Head of caudate nucleus (tissue), 42 donors: ENCODE data around the gene CASZ1.

ENCODE experiments used
- DNase-seq, 42 donors: peaks; one replicate each; pipeline versions ENCODE4 v3.0.0 to v3.0.0-alpha.2; 2020 to 2021; ENCODE audit warnings: mixed read lengths in 7 of 42
- intact Hi-C: fragments of 100-400 bp; cut with DNase I; formaldehyde crosslinking; loops from one replicate; pipeline ENCODE4 v1.15.0; 2022

Gene CASZ1

DNA sequence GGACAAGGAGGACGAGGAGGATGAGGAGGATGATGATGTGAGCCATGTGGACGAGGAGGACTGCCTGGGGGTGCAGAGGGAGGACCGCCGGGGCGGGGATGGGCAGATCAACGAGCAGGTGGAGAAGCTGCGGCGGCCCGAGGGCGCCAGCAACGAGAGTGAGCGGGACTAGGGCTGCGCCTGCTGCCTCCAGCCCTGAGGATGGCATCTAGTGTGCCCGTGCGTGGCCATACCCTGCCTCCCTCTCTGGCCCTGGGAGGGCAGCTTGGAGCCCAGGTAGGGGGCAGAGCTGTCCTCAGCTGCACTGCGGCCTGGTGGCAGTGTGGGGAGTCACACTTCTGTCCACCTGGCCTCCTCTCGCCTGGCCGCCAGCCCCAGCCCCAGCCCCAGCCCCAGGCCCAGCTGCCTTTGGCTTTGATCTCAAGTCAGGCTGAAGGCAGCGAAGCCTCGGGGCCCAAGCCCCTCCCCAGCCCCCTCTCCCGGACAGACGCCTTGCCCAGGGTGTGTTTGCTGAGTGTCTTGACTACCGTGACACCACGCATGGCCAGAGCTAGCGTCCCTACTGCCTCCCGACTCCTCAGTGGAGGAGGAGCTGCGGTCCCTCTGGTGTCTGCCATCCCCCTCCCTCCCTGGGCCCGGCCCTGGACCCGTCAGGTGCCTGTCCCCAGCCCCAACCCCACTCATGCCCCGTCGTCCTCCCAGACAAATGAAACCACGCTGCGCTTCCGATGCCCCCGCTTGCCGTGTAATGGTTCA is 166.5 kb downstream of the CASZ1 start:
- no peak for DNase-seq
- intact Hi-C loops = no loop called here

DNA sequence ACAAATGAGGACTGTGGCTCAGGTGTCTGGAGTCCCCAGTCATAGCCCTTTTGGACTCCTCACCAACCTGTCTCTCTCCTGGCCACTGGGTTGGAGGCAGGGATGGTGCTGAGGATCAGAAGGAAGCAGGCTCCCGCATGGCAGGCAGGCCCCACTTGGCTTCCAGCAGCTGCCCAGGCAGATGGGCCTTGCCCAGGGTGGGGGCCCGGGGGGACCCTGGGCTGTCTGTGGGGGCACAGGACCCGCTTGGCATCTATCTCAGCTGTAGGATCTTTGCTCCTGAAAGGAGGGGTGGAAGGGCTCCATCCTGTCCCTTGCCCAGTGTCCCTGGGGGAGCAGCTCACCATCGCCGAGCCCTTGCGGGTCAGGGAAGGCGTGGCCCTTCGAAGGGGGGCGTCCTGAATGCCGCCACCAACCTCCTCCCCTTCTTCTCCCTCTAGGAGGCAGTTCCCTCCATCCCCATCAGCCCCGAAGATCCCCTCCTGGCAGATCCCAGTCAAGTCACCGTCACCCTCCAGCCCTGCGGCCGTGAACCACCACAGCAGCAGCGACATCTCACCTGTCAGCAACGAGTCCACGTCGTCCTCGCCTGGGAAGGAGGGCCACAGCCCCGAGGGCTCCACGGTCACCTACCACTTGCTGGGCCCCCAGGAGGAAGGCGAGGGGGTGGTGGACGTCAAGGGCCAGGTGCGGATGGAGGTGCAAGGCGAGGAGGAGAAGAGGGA is 167.2 kb downstream of the CASZ1 start:
- intact Hi-C loops = no loop called here
- no peak for DNase-seq

DNA sequence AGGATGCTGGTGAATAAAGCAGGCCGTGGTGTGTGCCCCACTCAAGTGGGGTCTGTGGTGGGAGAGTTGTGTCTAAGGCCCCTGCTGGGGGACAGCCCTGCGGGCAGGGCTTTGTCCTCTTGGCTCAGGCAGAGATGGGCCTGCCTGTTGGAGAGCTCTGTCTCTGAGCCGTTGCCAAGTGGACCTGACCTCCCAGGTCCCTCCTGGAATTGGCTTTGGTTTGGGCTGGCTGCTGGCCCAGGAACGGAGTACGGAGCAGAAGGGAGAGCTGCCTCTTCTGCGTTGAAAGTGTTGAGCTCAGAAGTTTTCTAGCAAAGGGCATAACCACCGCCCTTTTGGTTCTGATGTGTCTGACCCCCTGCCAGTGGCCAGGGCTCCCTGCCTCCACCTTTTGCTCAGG is 167.8 kb downstream of the CASZ1 start:
- peak in 1 of 42 donors; percentile 15 for DNase-seq
- intact Hi-C loops = no loop called here

DNA sequence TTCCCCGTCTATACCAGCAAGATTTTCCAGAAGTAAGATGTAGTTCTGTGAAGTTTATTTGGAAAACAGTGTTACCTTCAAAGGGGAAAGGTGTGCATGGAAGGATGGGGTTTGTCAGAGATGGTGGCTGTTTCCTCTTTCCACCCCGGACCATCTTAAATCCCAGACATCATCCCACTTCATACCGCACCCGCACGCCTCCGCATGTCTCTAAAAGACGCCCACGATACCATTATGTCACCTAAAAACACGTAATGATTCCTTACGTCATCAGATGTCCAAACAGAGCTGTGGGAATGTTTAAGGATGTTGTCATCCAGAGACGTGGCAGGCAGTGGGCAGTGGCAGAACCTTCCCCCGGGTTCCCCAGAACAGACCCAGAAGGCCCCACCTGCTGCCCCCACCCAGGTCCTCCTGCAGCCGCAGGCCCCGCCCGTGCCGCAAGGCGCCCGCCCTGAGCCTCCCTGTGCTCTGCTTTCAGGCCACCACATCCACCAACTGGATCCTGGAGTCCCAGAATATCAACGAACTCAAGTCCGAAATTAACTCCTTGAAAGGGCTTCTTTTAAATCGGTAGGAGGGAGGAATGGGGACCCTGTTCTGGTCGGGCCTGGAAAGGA is 169.5 kb downstream of the CASZ1 start:
- no peak for DNase-seq
- intact Hi-C loops = no loop called here

DNA sequence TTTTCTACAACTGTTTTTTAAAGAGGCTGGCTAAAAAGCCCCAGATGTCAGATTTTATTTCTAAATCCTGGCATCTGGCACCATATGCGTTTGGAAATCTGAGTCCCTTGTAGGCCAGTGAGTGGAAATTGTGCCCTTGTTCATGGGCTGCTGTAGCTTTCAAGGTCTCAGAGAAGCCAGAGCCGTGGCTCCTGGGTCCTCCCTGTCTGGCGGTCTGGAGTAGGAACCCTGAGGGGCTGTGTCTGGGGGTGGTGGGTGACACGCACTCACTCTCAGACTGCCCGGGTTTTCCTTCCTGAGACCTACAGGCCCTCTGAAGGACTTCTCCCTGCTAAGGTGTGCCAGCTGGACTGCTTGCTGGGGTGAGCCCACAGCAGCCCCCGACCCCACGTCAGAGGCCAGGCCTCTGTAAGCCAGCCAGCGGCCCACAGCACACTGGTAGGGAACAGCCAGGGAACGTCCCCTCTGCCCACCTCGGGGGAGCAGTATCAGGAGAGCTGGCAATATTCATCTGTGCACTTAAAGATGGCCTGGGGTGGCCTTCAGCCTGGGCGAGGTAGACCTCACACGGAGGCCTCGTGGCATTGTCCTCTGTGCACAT is 170.2 kb downstream of the CASZ1 start:
- no peak for DNase-seq
- intact Hi-C loops = no loop called here

DNA sequence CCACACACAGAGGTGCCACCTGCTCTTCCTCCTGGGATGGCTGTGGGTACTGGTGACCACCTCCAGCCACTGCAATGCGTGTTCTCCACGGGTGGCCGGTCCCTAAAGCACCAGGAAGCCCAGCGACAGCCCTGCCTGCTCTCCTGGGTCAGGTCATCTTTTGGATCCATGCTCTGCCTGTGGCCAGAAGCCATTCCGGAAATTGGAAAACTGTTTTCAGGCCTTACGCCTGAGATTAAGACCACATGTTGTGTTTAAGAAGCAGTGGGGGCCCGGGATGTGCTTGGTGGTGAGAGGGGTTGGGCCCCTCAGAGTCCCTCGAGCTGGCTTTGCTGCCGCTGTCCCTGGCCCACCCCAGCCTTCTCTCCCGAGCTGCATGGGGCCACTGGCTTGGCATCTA is 170.9 kb downstream of the CASZ1 start:
- intact Hi-C loops = no loop called here
- DNase-seq = no peak

DNA sequence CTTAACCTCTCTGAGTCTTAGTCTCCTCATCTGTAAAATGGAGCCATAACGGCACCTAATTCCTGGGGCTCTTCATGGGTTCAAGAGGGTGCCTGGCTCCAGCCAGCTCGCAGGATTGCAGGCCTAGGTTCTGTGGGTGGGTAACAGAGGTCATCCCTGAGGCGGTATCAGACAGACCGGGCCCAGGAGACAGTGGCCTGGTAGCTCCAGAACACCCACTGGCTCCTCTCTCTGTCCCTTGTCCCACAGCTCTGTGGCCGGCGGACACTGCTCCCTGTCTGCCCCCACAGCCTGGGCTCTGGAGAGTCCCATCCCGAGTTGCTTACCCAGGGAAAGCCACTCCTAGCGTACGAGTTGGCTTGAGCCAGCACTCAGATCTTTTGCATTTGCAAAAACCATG is 171.4 kb downstream of the CASZ1 start:
- DNase-seq = no peak

DNA sequence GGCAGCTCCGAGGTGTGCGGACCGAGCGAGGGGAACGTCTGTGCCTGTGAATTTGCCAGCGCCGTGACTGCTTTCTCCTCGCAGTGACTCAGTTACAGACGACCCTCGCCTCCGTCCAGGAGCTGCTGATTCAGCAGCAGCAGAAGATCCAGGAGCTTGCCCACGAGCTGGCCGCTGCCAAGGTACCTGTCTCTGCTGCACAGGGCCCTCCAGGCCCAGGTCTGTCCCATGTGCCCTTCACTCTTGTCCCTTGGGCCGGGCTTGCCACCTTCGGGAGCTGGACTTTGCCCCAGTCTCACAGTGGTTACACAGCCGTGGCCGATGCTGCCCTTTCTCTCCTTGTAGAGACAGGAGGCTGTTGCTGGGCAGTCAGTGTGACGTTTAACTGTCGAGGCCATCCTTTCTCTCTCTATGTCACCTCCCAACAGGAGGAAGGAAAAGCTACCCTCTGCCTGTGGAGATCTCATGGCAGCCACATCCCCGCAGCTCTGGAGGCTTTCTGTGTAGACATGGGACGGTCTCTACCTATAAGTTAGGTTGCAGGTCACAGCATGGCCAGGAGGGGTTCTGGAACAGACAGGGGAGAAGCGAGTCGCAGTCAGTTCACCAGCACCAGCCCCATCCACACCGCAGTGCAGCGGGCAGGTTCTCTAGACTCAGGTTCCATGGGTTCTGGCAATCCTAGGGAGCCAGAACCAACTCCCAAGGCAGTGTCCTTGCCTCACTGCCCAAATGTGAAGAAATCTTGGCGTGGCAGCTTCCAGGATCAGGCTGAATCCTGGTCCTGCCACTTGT is 172.0 kb downstream of the CASZ1 start:
- DNase-seq = no peak
- intact Hi-C loops = no loop called here

More for the DNA sequence above, 171.4 kb downstream of the CASZ1 start:
- intact Hi-C loops = no loop called here

DNA sequence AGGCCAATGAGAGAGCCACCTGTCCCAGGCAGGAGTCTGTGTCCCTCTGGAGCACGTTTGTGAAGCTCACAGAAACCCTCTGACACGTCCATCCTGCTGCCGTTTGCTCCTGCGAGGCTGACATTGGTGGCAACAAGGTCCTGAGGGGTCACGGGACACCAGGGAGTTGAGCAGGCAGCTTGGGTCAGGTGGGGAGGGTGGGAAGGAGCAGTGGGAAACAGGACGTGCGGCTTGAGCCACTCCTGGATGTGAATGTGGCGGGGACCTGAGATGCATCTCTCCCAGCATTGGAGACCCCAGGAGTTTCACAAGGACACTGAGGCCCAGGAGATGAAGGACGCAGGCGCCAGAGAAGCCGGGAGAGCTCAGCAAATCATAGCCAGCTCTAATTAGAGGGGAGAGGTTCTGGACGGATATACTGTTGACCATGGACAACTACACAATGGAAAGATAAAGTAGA is 172.7 kb downstream of the CASZ1 start:
- intact Hi-C loops = no loop called here
- no peak for DNase-seq

DNA sequence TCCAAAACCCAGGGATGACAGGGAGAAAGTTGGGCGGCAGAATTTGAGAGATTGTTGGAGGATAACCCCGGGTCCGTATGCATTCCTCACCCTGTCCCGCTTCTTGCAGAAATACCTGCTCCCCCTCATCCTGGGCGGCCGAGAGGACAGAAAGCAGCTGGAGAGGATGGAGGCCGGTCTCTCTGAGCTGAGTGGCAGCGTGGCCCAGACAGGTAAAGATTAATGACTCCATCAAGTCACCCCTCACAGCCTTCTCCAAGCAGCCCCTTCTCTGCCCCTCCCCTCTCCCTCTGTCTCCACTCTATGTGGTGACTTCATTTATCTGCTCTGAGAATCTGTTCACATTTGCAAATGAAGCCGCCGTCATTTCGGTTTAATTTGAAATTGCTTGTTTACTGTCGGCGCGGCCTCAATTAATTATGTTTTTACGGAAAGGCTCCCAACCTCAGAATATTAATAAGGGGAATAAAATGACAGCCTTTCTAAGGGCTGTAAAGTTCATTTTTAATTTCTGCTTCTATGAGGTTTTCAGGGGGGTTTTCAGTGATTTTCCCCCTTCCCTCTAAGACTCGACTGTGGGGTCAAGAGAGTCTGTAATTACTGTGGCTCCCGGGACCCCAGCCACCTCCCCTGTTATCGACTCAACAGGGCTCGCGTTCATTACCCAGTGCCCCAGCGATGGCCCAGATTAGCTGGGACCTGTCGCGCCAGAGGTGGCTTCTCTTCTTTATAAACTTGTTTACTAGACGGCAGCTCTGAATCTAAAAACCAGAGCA is 173.3 kb downstream of the CASZ1 start:
- intact Hi-C loops = no loop called here
- DNase-seq = no peak

DNA sequence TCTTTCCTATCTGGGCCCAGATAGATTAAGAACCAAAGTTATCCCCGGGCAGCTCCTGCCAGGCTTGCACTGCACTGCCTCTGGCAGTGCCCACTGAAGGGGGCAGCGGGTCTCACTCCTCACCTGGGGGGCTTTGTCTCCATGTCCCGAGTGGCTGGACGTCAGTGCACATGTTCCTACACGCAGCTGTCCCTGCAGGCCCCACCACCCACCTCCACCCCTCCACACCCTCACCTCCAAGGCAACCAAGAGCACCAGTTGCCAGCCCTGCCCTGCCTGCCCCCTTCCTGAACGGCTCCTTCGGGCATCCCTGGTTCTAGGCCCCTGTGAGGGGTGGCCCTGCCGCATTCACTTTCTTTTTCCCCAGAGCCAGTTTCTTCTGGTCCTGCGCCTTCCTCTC is 174.5 kb downstream of the CASZ1 start:
- DNase-seq = no peak
- intact Hi-C loops = no loop called here

DNA sequence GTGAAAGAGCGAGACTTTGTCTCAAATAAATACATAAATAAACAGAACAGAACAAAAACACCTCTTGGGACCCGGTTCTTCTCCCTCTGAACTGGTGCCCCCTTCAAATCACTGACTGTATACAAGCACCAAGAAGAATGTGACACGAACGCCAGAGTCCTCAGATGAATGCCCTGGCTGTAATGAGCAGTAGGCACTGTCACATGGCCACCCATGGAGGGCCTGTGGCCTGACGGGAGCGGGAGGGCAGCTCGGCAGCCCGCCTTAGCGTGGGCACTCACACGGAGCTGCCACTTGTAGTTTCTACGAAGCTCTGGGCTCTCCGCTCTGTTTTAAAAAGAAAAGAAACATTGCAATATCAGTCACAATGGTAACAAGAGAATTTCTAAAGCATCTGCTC is 175.7 kb downstream of the CASZ1 start:
- intact Hi-C loops = no loop called here
- DNase-seq = peak in 17 of 42 donors; percentile 15 to 64 (median 41)

DNA sequence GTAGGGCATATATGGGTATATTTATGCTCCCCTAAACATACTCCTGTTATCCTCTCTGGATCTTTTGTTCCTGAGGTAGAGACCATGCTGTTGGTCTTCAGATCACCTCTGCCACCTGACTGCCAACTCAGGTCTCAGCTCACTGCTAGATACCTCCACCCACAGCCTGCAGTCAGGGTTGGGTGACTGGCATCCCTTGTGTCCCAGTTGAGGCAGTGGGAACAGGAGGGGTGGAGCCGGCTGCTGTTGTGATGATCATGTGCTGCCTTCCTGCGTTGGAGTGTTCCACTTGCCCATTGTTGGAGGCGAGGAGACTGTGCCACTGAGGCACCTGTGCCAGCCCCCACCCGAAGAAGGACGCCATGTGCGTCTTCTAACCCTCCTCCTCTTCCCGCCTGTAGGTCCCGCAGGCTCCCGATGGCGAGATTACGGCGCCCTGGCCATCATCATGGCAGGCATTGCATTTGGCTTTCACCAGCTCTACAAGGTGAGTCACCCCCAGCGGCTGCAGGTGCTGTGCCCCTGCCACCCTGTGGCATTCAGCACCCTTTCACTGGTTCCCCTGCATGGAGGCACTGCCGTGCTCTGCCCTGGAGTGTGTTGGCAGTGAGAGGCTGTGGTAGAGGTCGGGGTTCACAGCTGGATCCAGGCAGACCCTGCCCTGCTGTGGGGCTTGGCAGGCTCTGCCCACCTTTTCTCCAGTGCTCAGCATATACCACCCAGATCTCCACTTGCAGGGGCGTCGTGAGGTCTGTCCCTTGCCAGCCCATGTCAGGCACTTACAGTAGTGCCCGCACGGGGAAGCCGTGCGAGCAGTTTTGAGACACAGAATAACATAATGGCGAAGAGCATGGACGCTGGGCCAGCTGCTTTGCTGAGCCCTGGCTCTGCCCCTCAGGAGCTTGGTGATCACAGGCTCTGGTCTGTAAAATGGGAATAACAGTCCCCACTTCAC is 178.2 kb downstream of the CASZ1 start:
- intact Hi-C loops = no loop called here
- peak in 15 of 42 donors; percentile 20 to 56 (median 35) for DNase-seq

DNA sequence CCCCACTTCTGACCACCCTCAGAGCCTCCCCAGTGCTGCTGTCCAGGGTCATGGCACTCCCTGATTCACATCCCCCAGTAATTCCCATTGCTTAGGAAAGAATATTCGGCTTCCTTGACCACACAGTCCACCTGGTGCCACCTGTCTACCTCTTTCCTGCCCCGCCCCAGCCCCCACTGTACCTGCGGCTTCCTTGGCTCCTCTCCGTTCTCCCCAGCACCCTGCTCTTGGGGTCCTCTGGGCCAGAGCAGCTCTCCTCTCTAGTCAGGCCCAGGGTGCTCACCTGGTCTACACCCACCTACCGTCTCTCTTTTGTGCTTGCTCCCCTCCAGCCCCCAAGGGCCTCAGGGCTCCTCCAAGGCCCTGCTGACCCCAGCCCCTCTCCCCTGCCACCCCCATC is 179.1 kb downstream of the CASZ1 start:
- peak in 1 of 42 donors; percentile 24 for DNase-seq
- intact Hi-C loops = no loop called here

DNA sequence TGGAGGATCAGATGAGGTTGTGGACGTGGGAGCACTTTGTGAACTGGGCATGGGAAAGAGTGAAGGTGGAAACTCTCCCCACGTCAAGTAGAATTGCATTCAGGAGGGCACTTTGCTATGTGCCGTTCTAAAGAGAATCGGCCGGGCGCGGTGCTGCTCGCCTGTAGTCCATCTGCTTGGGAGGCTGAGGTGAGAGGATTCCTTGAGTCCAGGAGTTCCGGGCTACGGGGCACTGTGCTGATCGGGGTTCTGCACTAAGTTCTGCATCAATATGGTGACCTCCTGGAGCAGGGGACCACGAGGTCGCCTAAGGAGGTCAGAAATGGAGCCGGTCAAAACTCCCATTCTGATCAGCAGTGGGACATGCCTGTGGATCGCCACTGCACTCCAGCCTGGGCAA is 179.8 kb downstream of the CASZ1 start:
- DNase-seq = peak in 1 of 42 donors; percentile 23
- intact Hi-C loops = no loop called here

DNA sequence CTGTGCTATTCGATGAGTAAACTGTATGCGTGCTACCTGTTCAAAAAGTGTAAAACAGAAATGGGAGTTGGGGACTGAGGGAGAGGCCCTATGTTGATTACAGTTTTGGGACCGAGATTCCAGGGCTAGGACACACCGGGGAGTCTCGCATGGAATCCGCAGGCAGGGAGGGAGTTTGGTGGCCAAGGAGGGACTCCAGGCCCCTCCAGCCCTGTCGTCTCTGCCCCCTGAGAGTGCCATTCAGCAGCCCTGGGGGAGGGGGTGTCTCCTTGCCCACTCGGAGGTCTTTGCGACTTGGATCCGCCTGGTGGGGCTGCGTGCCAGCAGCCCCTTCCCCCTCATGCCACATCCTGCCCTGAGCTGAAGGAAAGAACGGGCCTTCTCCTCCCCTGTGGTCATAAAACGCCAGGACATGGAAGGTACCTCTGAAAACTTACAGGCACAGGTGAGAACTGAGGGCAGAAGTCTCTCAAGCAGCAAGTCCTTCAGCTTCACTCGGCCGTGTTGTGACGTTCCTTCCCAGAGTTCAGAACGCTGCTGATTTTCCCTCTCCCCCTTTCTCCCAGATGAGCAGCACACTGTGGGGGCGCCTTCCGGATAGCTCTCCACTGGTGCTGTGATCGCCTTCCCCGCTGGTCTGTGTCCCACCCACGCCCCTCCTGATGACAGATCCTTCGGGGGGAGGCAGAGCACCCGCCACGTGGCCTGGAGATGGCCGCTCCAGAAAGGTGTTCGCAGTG is 180.3 kb downstream of the CASZ1 start:
- peak in 1 of 42 donors; percentile 1 for DNase-seq
- intact Hi-C loops = no loop called here
